Lung (tissue), 12 donors: ENCODE results near the gene UNC5C. TPM values are rescaled to one million over a fixed set of nuclear protein-coding genes. Genes with fewer than 3 reads are reported as not detected.

ENCODE experiments used
- ATAC-seq: fragments of 200-7000 bp; cut with Tn5 transposase; one replicate; pipeline ENCODE4 v1.9.1; 2020; ENCODE audit warnings: moderate number of reproducible peaks; ENCODE audit not compliant: insufficient read depth, low FRiP score
- DNase-seq, 3 donors: peaks; one replicate each; pipeline ENCODE4 v3.0.0-alpha.2; 2013 to 2017
- H3K27ac ChIP-seq, 2 donors: one replicate each; pipeline ENCODE4 v1.5.1; 2013; ENCODE audit warnings: mild to moderate bottlenecking in 2 of 2, moderate library complexity in 2 of 2, control low read depth in 1 of 2, inconsistent platforms in 1 of 2, low read depth in 1 of 2, low read length in 1 of 2
- H3K27me3 ChIP-seq, 3 donors: one replicate each; pipeline ENCODE4 v1.5.1; 2013; ENCODE audit warnings: low read length in 2 of 3; ENCODE audit not compliant: control insufficient read depth in 3 of 3, insufficient read depth in 3 of 3
- H3K36me3 ChIP-seq, 4 donors: one replicate each; pipeline ENCODE4 v1.5.1; 2013; ENCODE audit warnings: low read length in 4 of 4, mild to moderate bottlenecking in 1 of 4, moderate library complexity in 1 of 4; ENCODE audit not compliant: control insufficient read depth in 4 of 4, insufficient read depth in 4 of 4
- H3K4me1 ChIP-seq, 5 donors: one replicate each; pipeline ENCODE4 v1.5.1; 2013; ENCODE audit warnings: low read length in 5 of 5, mild to moderate bottlenecking in 2 of 5, moderate library complexity in 1 of 5; ENCODE audit not compliant: control insufficient read depth in 5 of 5, insufficient read depth in 5 of 5
- H3K4me3 ChIP-seq: one replicate; pipeline ENCODE4 v1.5.1; 2013; ENCODE audit warnings: mild to moderate bottlenecking, control low read depth, moderate library complexity
- H3K9ac ChIP-seq, 2 donors: one replicate each; pipeline ENCODE4 v1.5.1; 2013; ENCODE audit warnings: low read length in 2 of 2, control low read depth in 1 of 2; ENCODE audit not compliant: insufficient read depth in 1 of 2
- H3K9me3 ChIP-seq, 4 donors: one replicate each; pipeline ENCODE4 v1.5.1; 2013; ENCODE audit warnings: low read length in 3 of 4, mild to moderate bottlenecking in 1 of 4, moderate library complexity in 1 of 4; ENCODE audit not compliant: control insufficient read depth in 4 of 4, insufficient read depth in 3 of 4
- CTCF ChIP-seq: IDR thresholded peaks from 2 replicates; pipeline ENCODE4 v1.5.1; 2012; ENCODE audit warnings: mild to moderate bottlenecking; ENCODE audit errors: control extremely low read depth, extremely low read depth
- WGBS, 2 donors: extraction: QIAGEN DNeasy Blood & Tissue Kit; methylation state at CpG; one replicate each; pipeline ENCODE4 v1.1.7; 2013; 5-methylcytosine and 5-hydroxymethylcytosine counted together
- polyA plus RNA-seq, 2 donors: library from polyadenylated mRNA; stranded (reverse); fragments of 200-250 nt; gene quantifications; one replicate each; pipeline ENCODE4 v1.2.1, GENCODE V29; 2013
- total RNA-seq, 2 donors: library from RNA; depleted of rRNA in 1 of 2; stranded (reverse); fragments of >200 nt in 1 of 2; gene quantifications; one replicate each; pipeline ENCODE4 v1.2.1, GENCODE V29; 2014 to 2021
- donor health status: control.
- donor health status: control.
- donor health status: Bipolar disorder and iron deficiency.
- donor health status: healthy.
- donor health status: DM: yes; HTN: yes; CAD: no.

Gene UNC5C
- total and polyA plus RNA-seq, 4 donors = 0.55 to 27.9 (median 3.8) TPM

- TF ChIP-seq CTCF = no peak
- WGBS, 2 donors = 61 to 71% methylated on average over 6 of the region's 6 CpGs
- H3K9ac ChIP-seq = no peak overlapping the region
- no peak overlapping the region for H3K27ac ChIP-seq
- peaks cover 0 to 13% (median 0%) of the 10 kb centered on the region in 5 donors for H3K4me1 ChIP-seq
- H3K9me3 ChIP-seq = no peaks in the 10 kb centered on the region
- H3K36me3 ChIP-seq = peaks cover 0 to 6% (median 0%) of the 10 kb centered on the region in 4 donors
- ATAC-seq (no peak), DNase-seq (peak in 1 of 3 donors; percentile 35)
- no peaks in the 10 kb centered on the region for H3K27me3 ChIP-seq
- H3K4me3 ChIP-seq = no peak overlapping the region
Observed at GRCh38 chr4:95465010-95465409, 83.8 kb downstream of the UNC5C start.

- Histone ChIP-seq H3K4me1 (peaks cover 0 to 13% (median 0%) of the 10 kb centered on the region in 5 donors), H3K9me3 (no peaks in the 10 kb centered on the region), H3K4me3 (no peak overlapping the region), H3K27me3 (no peaks in the 10 kb centered on the region), H3K36me3 (no peaks in the 10 kb centered on the region), H3K9ac (no peak overlapping the region), H3K27ac (no peak overlapping the region)
- TF ChIP-seq CTCF = no peak
- ATAC-seq (no peak), DNase-seq (no peak)
- WGBS, 2 donors = 76 to 85% methylated on average over 8 of the region's 8 CpGs
Observed at GRCh38 chr4:95462921-95463320, 85.9 kb downstream of the UNC5C start.

- ATAC-seq = no peak
- 60 to 83% methylated on average over 4 of the region's 4 CpGs for WGBS, 2 donors
- Histone ChIP-seq H3K4me1 (peaks cover 0 to 13% (median 0%) of the 10 kb centered on the region in 5 donors), H3K4me3 (no peak overlapping the region), H3K27me3 (no peaks in the 10 kb centered on the region), H3K36me3 (no peaks in the 10 kb centered on the region), H3K9me3 (no peaks in the 10 kb centered on the region), H3K27ac (no peak overlapping the region), H3K9ac (no peak overlapping the region)
- peak in 1 of 3 donors; percentile 37 for DNase-seq
- TF ChIP-seq CTCF = no peak
Observed at GRCh38 chr4:95457353-95457752, 91.4 kb downstream of the UNC5C start.

GRCh38 chr4:95450294-95450693 is 98.5 kb downstream of the UNC5C start:
- TF ChIP-seq CTCF = no peak
- Histone ChIP-seq H3K4me1 (peaks cover 0 to 17% (median 0%) of the 10 kb centered on the region in 5 donors), H3K4me3 (no peak overlapping the region), H3K36me3 (peaks cover 0 to 3% (median 0%) of the 10 kb centered on the region in 4 donors), H3K27ac (no peak overlapping the region), H3K9ac (no peak overlapping the region), H3K9me3 (no peaks in the 10 kb centered on the region), H3K27me3 (no peaks in the 10 kb centered on the region)
- WGBS, 2 donors = 70 to 91% methylated on average over 2 of the region's 2 CpGs
- DNase-seq = no peak
- no peak for ATAC-seq
